Right atrium auricular region (tissue), 2 donors: ENCODE results near the gene HOXB5. TPM values are rescaled to one million over a fixed set of nuclear protein-coding genes. Genes with fewer than 3 reads are reported as not detected.

ENCODE experiments used
- DNase-seq: peaks from one replicate; pipeline ENCODE4 v3.0.0-alpha.2; 2019; ENCODE audit warnings: low spot score
- H3K27ac ChIP-seq, 2 donors: fragments of 200-600 bp; sonication (generic); 1 replicate in 1 of 2; 2 replicates in 1 of 2; pipeline ENCODE4 v1.5.1; 2016 to 2019
- H3K27me3 ChIP-seq, 2 donors: fragments of 200-600 bp; sonication (generic); one replicate each; pipeline versions ENCODE4 v1.5.1 to v1.6.0; 2017 to 2019
- H3K36me3 ChIP-seq: fragments of 200-600 bp; sonication (generic); one replicate; pipeline ENCODE4 v1.5.1; 2016
- H3K4me1 ChIP-seq, 2 donors: fragments of 200-600 bp; sonication (generic); one replicate each; pipeline versions ENCODE4 v1.5.1 to v1.6.0; 2017 to 2019
- H3K4me3 ChIP-seq, 2 donors: fragments of 200-600 bp; sonication (generic); 1 replicate in 1 of 2; 2 replicates in 1 of 2; pipeline ENCODE4 v1.5.1; 2017 to 2019; ENCODE audit warnings: mild to moderate bottlenecking in 1 of 2, moderate library complexity in 1 of 2
- H3K9me3 ChIP-seq, 2 donors: fragments of 200-600 bp; sonication (generic); one replicate each; pipeline ENCODE4 v1.5.1; 2019
- total RNA-seq, 2 donors: library from RNA; depleted of rRNA; stranded (reverse); fragments of >200 nt; gene quantifications; one replicate each; pipeline ENCODE4 v1.1.0, GENCODE V29; 2016
- TF ChIP-seq, protein P1 (sequence below), 2 donors: fragments of 200-600 bp; sonication (generic); IDR thresholded peaks; one replicate each; pipeline ENCODE4 v1.5.1; 2019; ENCODE audit warnings: antibody characterized with exemption in 2 of 2

Gene HOXB5
- total RNA-seq, 2 donors from 2014 or later: not detected

DNA sequence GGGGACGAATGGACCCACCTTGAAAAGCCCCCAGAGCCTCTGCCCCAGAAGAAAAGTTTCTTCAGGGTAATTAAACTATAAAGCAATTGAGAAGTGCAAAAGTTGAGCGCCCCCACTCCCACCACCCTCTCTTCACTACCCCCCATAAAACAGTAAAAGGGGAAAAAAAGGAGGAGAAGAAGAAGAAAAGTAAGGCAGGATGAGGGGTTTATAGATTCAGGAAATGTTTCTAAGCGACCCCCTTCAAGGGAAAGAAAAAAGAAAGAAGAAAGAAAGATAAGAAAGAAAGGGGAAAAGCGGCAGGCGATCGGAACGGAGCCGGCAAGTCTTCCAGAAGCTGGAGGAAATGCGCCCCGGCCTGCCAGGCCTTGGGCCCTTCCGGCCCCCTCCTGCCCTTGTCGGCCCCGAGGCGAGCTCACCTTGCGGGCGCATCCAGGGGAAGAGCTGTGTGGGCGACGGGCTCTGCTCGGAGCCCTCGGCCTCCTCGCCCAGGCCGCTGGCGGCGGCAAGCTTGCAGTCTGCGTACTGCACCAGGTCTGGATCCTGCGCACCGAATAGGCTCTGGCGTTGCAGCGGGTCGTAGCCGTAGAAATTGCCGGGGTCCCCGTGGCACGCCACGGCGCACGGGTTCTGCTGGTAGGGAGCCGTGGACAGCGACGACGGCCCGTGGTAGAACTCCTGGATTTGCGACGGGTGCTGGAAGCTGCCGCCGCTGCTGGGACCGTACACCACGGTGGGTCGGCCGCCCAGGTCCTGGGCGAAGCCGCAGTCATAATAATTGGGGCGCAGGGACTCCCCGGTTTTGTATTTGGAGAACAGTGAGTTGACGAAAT, 20.5 kb upstream of the HOXB5 start:
- peaks cover 79 to 84% of the 10 kb centered on the region in 2 donors for H3K27me3 ChIP-seq
- H3K27ac ChIP-seq: no peak overlapping the region

DNA sequence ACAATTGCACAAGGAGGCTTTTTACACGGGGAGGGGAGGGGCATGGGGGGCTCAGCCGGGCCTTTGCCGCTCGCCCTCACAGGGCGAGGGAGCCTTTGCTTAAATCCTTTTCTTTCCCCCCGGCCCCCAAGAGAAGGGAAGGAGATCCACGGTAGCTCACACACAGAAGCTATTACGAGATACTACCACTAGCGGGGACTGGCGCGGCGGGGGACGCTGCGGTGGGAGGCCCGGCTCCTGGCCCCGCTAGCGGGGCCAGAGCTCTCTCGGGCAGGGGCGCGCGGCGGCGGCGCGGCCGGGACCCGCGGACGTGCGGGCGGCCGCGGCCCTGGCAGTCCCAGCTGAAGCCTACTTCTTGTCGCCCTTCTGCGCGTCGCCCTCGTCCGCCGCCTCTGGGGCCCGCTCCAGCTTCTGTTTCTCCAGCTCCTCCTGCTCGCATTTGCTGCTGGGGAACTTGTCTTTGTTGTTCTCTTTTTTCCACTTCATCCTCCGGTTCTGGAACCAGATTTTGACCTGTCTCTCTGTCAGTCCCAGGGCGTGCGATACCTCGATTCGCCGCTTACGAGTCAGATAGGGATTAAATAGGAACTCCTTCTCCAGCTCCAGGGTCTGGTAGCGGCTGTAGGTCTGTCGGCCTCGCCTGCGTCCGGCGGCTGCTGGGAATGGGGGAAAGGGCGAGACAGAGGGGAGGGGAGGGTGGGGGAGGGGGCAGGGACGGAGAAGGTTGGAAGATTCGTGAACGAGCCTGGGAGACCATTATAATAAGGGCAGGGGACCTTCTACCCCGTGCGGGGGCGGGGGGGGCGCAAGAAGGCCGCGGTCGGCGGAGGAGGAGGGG, 19.5 kb upstream of the HOXB5 start:
- H3K27ac ChIP-seq: no peak overlapping the region
- H3K4me1 ChIP-seq: peaks cover 0 to 54% of the 10 kb centered on the region in 2 donors

More for the DNA sequence above, 20.5 kb upstream of the HOXB5 start:
- TF ChIP-seq, protein P1, sequence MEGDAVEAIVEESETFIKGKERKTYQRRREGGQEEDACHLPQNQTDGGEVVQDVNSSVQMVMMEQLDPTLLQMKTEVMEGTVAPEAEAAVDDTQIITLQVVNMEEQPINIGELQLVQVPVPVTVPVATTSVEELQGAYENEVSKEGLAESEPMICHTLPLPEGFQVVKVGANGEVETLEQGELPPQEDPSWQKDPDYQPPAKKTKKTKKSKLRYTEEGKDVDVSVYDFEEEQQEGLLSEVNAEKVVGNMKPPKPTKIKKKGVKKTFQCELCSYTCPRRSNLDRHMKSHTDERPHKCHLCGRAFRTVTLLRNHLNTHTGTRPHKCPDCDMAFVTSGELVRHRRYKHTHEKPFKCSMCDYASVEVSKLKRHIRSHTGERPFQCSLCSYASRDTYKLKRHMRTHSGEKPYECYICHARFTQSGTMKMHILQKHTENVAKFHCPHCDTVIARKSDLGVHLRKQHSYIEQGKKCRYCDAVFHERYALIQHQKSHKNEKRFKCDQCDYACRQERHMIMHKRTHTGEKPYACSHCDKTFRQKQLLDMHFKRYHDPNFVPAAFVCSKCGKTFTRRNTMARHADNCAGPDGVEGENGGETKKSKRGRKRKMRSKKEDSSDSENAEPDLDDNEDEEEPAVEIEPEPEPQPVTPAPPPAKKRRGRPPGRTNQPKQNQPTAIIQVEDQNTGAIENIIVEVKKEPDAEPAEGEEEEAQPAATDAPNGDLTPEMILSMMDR (IDR thresholded peaks at IDR 0.05): no peak
- peak overlapping the region in 1 of 2 donors; percentile 20 for H3K4me3 ChIP-seq
- DNase-seq: no peak
- H3K36me3 ChIP-seq: no peaks in the 10 kb centered on the region
- peaks cover 0 to 61% of the 10 kb centered on the region in 2 donors for H3K4me1 ChIP-seq
- H3K9me3 ChIP-seq: no peaks in the 10 kb centered on the region

DNA sequence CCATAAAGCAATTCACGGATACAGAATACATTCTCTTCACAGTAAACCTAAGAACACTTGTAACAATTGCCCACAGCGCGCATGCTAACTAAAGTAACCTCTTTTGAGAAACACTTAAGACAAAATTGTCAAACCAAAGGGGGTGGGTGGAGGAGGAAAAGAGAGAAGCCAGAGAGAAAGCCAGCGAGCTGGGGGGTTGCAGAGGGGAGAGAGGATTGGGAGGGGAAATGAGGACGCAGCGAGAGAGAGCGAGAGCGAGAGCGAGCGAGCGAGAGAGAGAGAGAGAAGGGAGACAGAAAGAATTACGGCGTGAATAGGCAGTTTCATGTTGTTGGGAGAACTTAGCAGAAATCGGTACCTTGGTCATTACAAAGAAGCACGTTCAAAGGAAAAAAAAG, 18.9 kb upstream of the HOXB5 start:
- Histone ChIP-seq H3K27ac (no peak overlapping the region), H3K36me3 (no peaks in the 10 kb centered on the region), H3K4me3 (peak overlapping the region in 1 of 2 donors; percentile 20), H3K4me1 (peaks cover 0 to 48% of the 10 kb centered on the region in 2 donors), H3K9me3 (no peaks in the 10 kb centered on the region), H3K27me3 (peaks cover 72 to 83% of the 10 kb centered on the region in 2 donors)
- no peak for DNase-seq
- TF ChIP-seq, protein P1 (IDR thresholded peaks at IDR 0.05): no peak

More for the DNA sequence above, 19.5 kb upstream of the HOXB5 start:
- DNase-seq: no peak
- Histone ChIP-seq H3K4me3 (peak overlapping the region in 1 of 2 donors; percentile 20), H3K27me3 (peaks cover 73 to 83% of the 10 kb centered on the region in 2 donors), H3K9me3 (no peaks in the 10 kb centered on the region), H3K36me3 (no peaks in the 10 kb centered on the region)
- TF ChIP-seq, protein P1 (IDR thresholded peaks at IDR 0.05): no peak

DNA sequence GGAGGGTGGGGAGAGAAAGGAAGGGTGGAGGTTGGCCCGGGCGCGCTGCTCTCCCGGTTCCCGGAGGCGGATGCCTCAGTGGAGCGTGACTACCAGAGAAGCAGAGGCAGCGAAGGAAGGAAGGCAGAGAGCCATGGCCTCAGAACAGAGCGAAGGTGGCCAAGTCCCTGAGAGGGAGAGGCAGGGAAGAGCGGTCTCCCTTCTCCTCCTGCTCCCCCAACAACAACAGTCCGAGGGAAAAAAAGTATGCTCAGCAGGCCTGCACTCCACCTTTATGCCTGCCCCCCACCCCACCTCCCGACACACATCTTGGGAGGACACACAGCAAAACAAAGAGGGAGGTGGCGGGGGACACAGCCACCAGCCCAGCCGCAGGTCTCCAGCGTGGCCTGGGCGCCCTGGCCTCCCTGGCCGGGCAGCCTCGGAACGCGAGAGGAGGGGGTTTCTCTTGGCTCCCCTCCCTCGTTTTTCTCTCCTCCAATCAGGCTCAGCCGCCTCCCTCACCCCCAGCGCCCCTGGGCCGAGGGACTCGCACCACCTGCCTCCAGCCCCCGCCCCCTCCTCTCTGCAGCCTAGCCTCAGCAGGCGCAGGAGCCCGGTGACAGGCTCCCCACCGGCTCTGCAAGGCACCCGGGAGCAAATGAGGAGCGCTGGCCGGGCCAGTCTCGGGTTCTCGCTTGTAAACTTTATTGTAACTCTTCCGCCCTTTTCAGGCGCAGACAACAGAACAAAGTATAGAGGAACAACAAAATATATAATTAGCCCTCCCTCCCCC, 18.3 kb upstream of the HOXB5 start:
- no peaks in the 10 kb centered on the region for H3K36me3 ChIP-seq
- peak overlapping the region in 1 of 2 donors; percentile 49 for H3K4me3 ChIP-seq
- peaks cover 0 to 47% of the 10 kb centered on the region in 2 donors for H3K4me1 ChIP-seq
- peaks cover 78 to 84% of the 10 kb centered on the region in 2 donors for H3K27me3 ChIP-seq
- H3K27ac ChIP-seq: no peak overlapping the region
- H3K9me3 ChIP-seq: no peaks in the 10 kb centered on the region
- TF ChIP-seq, protein P1 (IDR thresholded peaks at IDR 0.05): no peak
- no peak for DNase-seq

DNA sequence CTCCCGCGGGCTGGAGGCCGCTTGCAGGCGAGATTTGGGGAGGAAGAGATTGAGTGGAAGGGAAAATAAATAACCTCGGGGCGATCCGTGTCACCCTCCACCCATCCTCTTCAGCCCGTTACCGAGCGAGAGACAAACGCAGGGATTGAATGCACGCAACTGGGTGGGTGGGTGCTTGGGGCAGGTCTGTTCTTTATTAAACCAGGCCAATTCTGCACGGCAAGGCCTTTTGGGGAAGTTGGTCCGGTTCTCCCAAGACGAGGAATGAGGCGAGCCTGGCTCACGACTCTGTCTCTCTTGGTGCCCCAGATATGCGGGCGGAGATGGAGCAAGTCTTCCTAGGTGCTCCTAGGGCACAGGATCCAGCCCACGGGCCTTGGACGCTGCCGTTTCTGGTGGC, 17.6 kb upstream of the HOXB5 start:
- Histone ChIP-seq H3K27me3 (peaks cover 78 to 81% of the 10 kb centered on the region in 2 donors), H3K9me3 (no peaks in the 10 kb centered on the region), H3K27ac (no peak overlapping the region), H3K4me1 (peaks cover 0 to 47% of the 10 kb centered on the region in 2 donors), H3K36me3 (no peaks in the 10 kb centered on the region), H3K4me3 (peak overlapping the region; percentile 15 to 49)
- TF ChIP-seq, protein P1 (IDR thresholded peaks at IDR 0.05): no peak
- DNase-seq: no peak
